Karpas-422 (cell line): ENCODE data around the gene PERP. TPM values are rescaled to one million over a fixed set of nuclear protein-coding genes. Genes with fewer than 3 reads are reported as not detected.

ENCODE experiments used
- DNase-seq: peaks from one replicate; pipeline ENCODE4 v3.0.0-alpha.2; 2015
- H2AFZ ChIP-seq: fragments of 200-600 bp; sonication (generic); 2 replicates; pipeline ENCODE4 v1.6.1; 2014; ENCODE audit warnings: antibody characterized with exemption, low read length, mixed read lengths
- H3K27ac ChIP-seq: fragments of 200-600 bp; sonication (generic); 2 replicates; pipeline ENCODE4 v1.5.1; 2014; ENCODE audit warnings: mild to moderate bottlenecking, low read length, moderate library complexity
- H3K27me3 ChIP-seq: fragments of 200-600 bp; sonication (generic); 2 replicates; pipeline ENCODE4 v1.6.1; 2014; ENCODE audit warnings: low read length, mixed read lengths
- H3K36me3 ChIP-seq: fragments of 200-600 bp; sonication (generic); 2 replicates; pipeline ENCODE4 v1.6.1; 2014; ENCODE audit warnings: low read length, mixed read lengths; ENCODE audit not compliant: insufficient read depth
- H3K4me1 ChIP-seq: fragments of 200-600 bp; sonication (generic); 2 replicates; pipeline ENCODE4 v1.6.1; 2014; ENCODE audit warnings: mild to moderate bottlenecking, low read length, mixed read lengths
- H3K4me2 ChIP-seq: fragments of 200-600 bp; sonication (generic); 2 replicates; pipeline ENCODE4 v1.6.1; 2014; ENCODE audit warnings: low read length, low read depth, mild to moderate bottlenecking; ENCODE audit not compliant: poor library complexity, severe bottlenecking
- H3K4me3 ChIP-seq: fragments of 200-600 bp; sonication (generic); 2 replicates; pipeline ENCODE4 v1.5.1; 2014; ENCODE audit warnings: mild to moderate bottlenecking, antibody characterized with exemption, low read length, mixed read lengths
- H3K79me2 ChIP-seq: fragments of 200-600 bp; sonication (generic); 2 replicates; pipeline ENCODE4 v1.6.1; 2014; ENCODE audit warnings: mild to moderate bottlenecking, low read length, mixed read lengths
- H3K9ac ChIP-seq: fragments of 200-600 bp; sonication (generic); 2 replicates; pipeline ENCODE4 v1.6.0; 2014; ENCODE audit warnings: low read length
- H3K9me2 ChIP-seq: fragments of 200-600 bp; sonication (generic), shearing (Covaris generic); replicated peaks from 2 replicates; pipeline ENCODE4 v1.6.0; 2014; ENCODE audit warnings: mild to moderate bottlenecking, low read length, moderate library complexity; ENCODE audit not compliant: insufficient read depth
- H3K9me3 ChIP-seq: fragments of 300-700, 200-600 bp; sonication (generic); 2 replicates; pipeline ENCODE4 v1.6.1; 2014; ENCODE audit warnings: low read length, mixed read lengths
- H4K20me1 ChIP-seq: fragments of 200-600 bp; sonication (generic); 2 replicates; pipeline ENCODE4 v1.6.1; 2014; ENCODE audit warnings: mild to moderate bottlenecking, antibody characterized with exemption, low read length, low read depth; ENCODE audit not compliant: insufficient read depth
- total RNA-seq: library from RNA; depleted of rRNA; stranded (reverse); fragments of >200 nt; shearing (Covaris generic); gene quantifications from 2 replicates; pipeline ENCODE4 v1.2.3, GENCODE V29; 2014; ENCODE audit warnings: low replicate concordance

PERP gene
- total RNA-seq, 1 experiment from 2014 or later: not detected

- no peaks in the 10 kb centered on the region for H3K79me2 ChIP-seq
- H3K4me2 ChIP-seq: no peak overlapping the region
- no peaks in the 10 kb centered on the region for H3K9me2 ChIP-seq
- H3K27ac ChIP-seq: no peak overlapping the region
- no peak overlapping the region for H3K9ac ChIP-seq
- no peak overlapping the region for H2AFZ ChIP-seq
- H3K9me3 ChIP-seq: no peaks in the 10 kb centered on the region
- H3K4me3 ChIP-seq: no peak overlapping the region
- 0 out of 2 replicates have a peak, but pooled peaks cover 2% of the 10 kb centered on the region for H3K27me3 ChIP-seq
- no peak for DNase-seq
- H3K4me1 ChIP-seq: no peaks in the 10 kb centered on the region
- H4K20me1 ChIP-seq: no peaks in the 10 kb centered on the region
- no peaks in the 10 kb centered on the region for H3K36me3 ChIP-seq
These were observed 5.1 kb downstream of the PERP start for GRCh38 chr6:138101946-138102731.

- Histone ChIP-seq H3K4me1 (no peaks in the 10 kb centered on the region), H3K9me2 (no peaks in the 10 kb centered on the region), H3K36me3 (no peaks in the 10 kb centered on the region), H3K27ac (no peak overlapping the region), H3K27me3 (peaks cover 3% of the 10 kb centered on the region; the same call in 1 of the 2 replicates), H4K20me1 (no peaks in the 10 kb centered on the region), H3K79me2 (no peaks in the 10 kb centered on the region), H3K9ac (no peak overlapping the region), H3K4me2 (no peak overlapping the region), H3K9me3 (no peaks in the 10 kb centered on the region), H3K4me3 (no peak overlapping the region), H2AFZ (no peak overlapping the region)
- no peak for DNase-seq
These were observed 7.4 kb downstream of the PERP start for GRCh38 chr6:138099832-138100231.

- H2AFZ ChIP-seq: no peak overlapping the region
- H3K4me2 ChIP-seq: no peak overlapping the region
- DNase-seq: no peak
- H3K27me3 ChIP-seq: peaks cover 3% of the 10 kb centered on the region; the same call in 1 of the 2 replicates
- no peaks in the 10 kb centered on the region for H3K9me2 ChIP-seq
- H3K9me3 ChIP-seq: no peaks in the 10 kb centered on the region
- no peaks in the 10 kb centered on the region for H3K79me2 ChIP-seq
- H4K20me1 ChIP-seq: no peaks in the 10 kb centered on the region
- no peak overlapping the region for H3K4me3 ChIP-seq
- no peaks in the 10 kb centered on the region for H3K4me1 ChIP-seq
- no peaks in the 10 kb centered on the region for H3K36me3 ChIP-seq
- H3K9ac ChIP-seq: no peak overlapping the region
- H3K27ac ChIP-seq: no peak overlapping the region
These were observed 8.9 kb downstream of the PERP start for GRCh38 chr6:138098306-138098705.

- Histone ChIP-seq H3K4me3 (no peak overlapping the region), H3K79me2 (no peaks in the 10 kb centered on the region), H3K27me3 (peaks cover 3% of the 10 kb centered on the region; the same call in 1 of the 2 replicates), H3K27ac (no peak overlapping the region), H3K4me1 (no peaks in the 10 kb centered on the region), H2AFZ (no peak overlapping the region), H3K4me2 (no peak overlapping the region), H3K9ac (no peak overlapping the region), H3K36me3 (no peaks in the 10 kb centered on the region), H4K20me1 (no peaks in the 10 kb centered on the region), H3K9me2 (no peaks in the 10 kb centered on the region), H3K9me3 (no peaks in the 10 kb centered on the region)
- no peak for DNase-seq
These were observed 13.0 kb downstream of the PERP start for GRCh38 chr6:138094260-138094659.

DNA sequence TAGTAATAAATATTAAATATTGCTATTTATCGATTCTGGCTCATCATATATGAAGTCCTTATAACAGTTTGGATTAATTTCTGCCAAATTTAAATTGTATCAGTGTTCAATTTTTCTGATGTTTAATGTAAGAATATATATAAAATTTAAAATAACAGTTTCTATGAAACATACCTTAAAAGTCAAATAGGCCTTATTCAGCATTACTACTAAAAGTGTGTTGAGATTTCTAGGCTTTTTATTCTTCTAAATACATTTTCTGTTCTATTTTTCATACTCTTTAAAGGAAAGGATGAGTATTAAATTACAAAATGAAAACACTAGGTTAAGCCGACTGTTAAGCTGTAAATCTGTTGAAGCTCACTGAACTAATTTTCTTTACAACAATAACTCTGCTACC, 13.6 kb downstream of the PERP start:
- Histone ChIP-seq H3K79me2 (no peaks in the 10 kb centered on the region), H4K20me1 (no peaks in the 10 kb centered on the region), H3K9ac (no peak overlapping the region), H3K27ac (no peak overlapping the region), H3K36me3 (no peaks in the 10 kb centered on the region), H3K9me2 (no peaks in the 10 kb centered on the region), H3K4me2 (no peak overlapping the region), H2AFZ (no peak overlapping the region), H3K9me3 (no peaks in the 10 kb centered on the region), H3K4me1 (no peaks in the 10 kb centered on the region), H3K4me3 (no peak overlapping the region), H3K27me3 (peaks cover 3% of the 10 kb centered on the region; the same call in 1 of the 2 replicates)
- DNase-seq: no peak

DNA sequence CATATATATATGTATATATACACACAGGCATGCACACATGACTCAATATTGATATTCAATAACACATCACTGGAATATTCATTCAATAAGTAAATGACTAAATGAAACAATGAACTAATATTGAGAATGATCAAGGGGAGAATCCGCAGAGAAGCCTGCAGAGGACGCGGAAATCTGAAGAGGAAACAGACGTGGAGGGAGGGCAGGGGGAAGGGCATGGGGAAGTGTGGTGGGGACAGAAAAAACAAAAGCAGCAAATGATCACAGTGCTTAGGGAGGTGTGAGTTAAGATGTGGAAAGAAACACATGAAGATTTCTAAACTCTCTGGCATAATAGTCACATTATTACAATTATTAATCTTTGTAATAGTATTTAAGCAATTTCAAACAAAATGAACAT, 14.5 kb downstream of the PERP start:
- no peak for DNase-seq
- no peak overlapping the region for H3K27ac ChIP-seq
- H3K9ac ChIP-seq: no peak overlapping the region
- no peaks in the 10 kb centered on the region for H3K4me1 ChIP-seq
- H3K9me3 ChIP-seq: no peaks in the 10 kb centered on the region
- H3K4me3 ChIP-seq: no peak overlapping the region
- H3K27me3 ChIP-seq: peaks cover 3% of the 10 kb centered on the region
- no peaks in the 10 kb centered on the region for H3K79me2 ChIP-seq
- H3K4me2 ChIP-seq: no peak overlapping the region
- no peaks in the 10 kb centered on the region for H3K9me2 ChIP-seq
- H3K36me3 ChIP-seq: no peaks in the 10 kb centered on the region
- no peaks in the 10 kb centered on the region for H4K20me1 ChIP-seq
- no peak overlapping the region for H2AFZ ChIP-seq

DNA sequence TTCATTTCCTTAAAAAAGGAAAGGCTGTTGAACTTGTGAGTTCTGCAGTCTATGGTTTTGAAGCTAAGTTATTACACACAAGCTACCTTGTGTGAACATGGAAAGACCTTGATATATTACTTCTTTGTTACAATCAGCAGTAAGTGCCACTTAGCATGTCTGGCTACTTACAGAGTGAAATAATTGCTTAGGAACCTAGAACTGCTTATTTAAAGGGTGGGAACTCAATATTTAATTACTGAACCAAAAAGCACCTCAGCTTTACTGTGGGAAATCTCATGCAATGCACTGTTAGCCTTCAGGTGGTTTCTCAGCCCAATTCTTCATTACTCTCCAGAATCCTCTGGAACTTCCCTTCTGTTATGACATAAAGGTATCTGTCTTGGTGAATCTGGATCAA, 17.9 kb downstream of the PERP start:
- H3K4me2 ChIP-seq: no peak overlapping the region
- H3K9me3 ChIP-seq: no peaks in the 10 kb centered on the region
- H3K9me2 ChIP-seq: no peaks in the 10 kb centered on the region
- H4K20me1 ChIP-seq: no peaks in the 10 kb centered on the region
- no peak for DNase-seq
- no peaks in the 10 kb centered on the region for H3K4me1 ChIP-seq
- no peak overlapping the region for H3K4me3 ChIP-seq
- H2AFZ ChIP-seq: no peak overlapping the region
- no peak overlapping the region for H3K9ac ChIP-seq
- H3K36me3 ChIP-seq: no peaks in the 10 kb centered on the region
- no peak overlapping the region for H3K27ac ChIP-seq
- no peaks in the 10 kb centered on the region for H3K79me2 ChIP-seq
- H3K27me3 ChIP-seq: no peaks in the 10 kb centered on the region; the same call in 1 of the 2 replicates

DNA sequence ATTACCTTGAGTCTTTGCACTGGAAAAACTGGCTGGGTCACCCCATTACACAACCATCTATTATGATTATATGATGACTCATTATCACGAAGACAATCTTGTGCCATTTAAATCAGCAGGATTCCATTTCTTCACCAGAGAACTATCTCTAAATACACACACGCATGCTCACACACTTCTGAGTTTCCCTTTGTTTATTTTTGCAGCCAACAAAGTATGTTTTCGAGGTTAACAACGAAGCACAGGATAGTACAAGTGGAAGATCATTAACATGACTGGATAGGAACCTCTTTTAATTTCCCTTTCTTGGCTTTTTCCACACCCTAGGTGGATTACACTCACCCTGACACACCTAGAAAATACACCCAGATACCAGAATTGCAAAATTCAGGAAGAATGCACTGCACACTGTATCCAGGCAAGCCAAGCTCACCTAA, 18.9 kb downstream of the PERP start:
- no peak overlapping the region for H2AFZ ChIP-seq
- DNase-seq: no peak
- H3K4me3 ChIP-seq: no peak overlapping the region
- H3K4me1 ChIP-seq: no peaks in the 10 kb centered on the region
- no peaks in the 10 kb centered on the region; the same call in 1 of the 2 replicates for H3K27me3 ChIP-seq
- H3K9me2 ChIP-seq: no peaks in the 10 kb centered on the region
- H4K20me1 ChIP-seq: no peaks in the 10 kb centered on the region
- H3K36me3 ChIP-seq: no peaks in the 10 kb centered on the region
- H3K4me2 ChIP-seq: no peak overlapping the region
- H3K9me3 ChIP-seq: no peaks in the 10 kb centered on the region
- no peak overlapping the region for H3K9ac ChIP-seq
- no peaks in the 10 kb centered on the region for H3K79me2 ChIP-seq
- no peak overlapping the region for H3K27ac ChIP-seq
